Fibroblast of skin of back (primary cell): Measurements from ENCODE around the gene HSD17B2.

Experiments used
- DNase-seq: peaks from one replicate; pipeline ENCODE4 v3.0.0-alpha.2; 2013

The HSD17B2 gene

DNA sequence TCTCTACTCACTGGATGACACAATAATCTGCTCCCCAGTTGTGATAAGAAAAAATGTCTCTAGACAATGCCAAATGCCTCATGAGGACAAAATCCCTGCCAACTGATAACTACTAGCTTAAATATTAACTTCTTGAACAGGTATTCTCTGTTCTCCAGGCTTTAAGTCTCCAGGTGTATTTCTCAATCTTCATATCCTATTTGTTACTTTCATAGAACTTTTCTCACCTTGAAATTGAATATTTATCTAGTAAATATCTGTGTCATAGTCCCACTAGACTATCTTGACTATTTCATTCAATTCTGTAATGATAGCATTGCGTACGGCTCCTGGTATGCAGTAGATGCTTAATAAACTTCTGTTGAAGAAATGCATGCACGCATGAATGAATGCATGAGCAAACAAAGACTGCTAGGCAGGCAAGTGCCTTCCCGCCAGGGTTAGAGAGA lies 15.9 kb downstream of the HSD17B2 start:
- DNase-seq: no peak

DNA sequence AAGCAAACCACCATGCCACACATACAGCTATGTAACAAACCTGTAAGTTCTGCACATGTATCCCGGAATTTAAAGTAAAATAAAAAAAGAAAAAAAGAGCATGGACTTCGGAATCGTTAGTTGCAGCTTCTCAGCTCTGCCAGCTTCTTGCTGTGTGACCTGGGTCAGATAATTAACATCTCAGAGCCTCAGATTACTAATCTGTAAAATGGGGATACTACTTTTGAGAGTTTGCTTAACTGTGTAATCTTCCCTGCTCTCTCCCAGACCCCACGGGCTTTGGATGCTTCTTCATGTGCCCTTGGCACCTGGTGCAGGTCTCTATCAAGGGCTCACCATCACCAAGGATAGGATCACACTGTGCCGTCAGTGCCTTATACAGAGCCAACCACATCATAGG lies 16.6 kb downstream of the HSD17B2 start:
- no peak for DNase-seq

DNA sequence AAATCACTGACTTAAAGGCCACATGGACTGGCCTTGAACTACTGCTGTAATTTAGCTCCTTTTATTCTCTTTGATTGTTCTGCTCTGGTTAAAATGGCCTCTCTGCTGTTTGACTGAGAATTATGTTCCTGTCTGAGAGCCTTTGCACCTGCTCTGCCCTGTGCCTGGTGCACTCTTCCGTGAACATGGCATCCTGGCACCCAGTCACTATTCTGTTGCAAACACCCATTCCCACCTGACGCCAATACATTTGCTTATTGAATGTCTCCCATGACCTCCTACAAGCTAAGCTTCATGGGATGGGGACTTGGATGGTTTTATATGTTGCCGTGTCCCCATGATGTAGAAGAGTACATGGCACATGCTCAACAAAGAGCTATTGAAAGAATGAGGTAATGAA lies 20.1 kb downstream of the HSD17B2 start:
- no peak for DNase-seq

DNA sequence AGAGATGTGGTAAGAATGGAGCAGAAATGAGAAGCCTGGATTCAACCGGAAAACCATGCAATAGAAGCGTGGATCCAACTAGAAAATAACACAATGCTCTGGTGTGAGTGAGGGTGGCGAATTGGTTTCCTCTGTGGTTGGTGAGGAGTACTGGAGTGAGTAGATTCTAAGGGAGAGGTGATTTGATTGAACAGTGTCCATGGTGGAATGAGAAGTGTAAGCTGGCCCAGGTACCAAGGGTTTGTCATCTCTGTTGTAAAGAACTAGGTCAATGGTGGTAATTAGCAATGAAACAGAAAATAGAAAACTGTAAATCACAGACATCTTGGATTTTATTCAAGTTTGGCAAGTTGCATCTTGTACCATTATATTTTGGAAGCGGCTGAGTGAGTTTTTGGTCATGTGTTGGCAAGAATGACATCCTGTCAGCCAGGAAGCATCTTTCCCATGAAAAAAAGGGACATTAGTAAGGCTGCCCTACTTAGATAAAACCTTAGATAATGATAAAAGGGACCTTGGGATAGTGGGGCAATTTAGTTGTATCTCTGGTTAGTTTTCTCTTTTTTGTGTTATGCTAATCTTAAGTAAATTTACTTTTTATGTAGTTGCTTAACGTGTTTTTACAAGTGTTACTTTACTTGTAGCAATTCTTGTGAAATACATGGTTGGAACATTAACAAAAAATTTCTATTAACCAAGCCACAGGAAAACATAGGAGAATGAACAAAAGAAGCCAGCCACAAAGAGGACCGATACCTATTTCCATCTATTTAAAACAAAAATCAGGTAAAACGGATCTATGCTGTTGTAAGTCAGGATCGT lies 20.9 kb downstream of the HSD17B2 start:
- DNase-seq: no peak

DNA sequence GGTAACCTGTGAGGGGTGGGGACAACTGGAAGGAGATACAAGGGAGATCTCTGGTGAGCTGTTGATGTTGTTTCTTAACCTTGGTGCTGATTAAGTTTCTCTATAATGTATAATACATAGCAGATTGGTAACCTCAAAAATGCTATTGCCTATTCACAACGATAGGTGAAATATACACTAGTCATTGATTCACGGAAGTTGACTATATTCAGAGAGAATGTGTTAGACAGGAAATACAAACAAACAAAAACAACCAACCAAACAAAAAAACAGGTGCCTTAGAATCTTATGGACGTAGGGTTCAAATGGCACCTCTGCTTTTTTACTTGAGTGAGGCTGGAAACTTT lies 21.5 kb downstream of the HSD17B2 start:
- no peak for DNase-seq

DNA sequence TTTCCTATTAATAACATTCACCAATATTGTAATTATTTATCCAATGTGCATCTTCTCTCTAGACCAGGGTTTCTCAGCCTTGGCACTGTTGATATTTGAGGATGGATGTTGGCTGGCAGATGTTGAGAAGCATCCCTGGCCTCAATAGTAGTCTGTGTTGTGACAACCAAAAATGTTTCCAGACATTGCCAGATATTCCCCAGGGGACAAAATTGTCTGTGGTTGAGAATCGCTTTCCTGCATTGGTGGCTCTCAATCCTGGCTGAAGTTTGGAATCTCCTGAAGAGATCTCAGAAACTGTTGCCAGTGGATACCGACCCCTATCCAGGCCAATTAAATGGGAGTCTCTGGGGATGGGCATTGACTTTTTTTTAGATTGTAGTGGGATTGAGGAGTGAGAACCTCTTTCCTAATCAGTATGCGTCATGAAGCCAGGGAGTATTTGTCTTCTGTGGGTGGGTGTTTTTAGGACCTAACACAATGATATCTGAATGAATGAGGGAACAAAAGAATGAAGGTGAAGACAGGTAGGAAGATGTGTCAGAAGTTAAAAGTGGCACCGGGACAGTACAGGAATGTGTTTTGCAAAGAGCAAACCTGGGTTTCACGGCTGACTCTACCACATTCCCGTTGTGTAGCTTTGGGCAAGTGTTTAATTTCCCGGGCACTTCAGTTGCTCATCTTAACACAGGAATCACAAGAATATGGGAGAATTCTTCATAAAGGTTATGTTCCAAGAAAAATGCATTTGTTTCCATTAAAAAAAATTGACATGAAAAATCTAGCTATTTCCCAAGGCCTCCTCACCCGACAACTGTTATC lies 24.3 kb downstream of the HSD17B2 start:
- DNase-seq: peak; percentile 9

DNA sequence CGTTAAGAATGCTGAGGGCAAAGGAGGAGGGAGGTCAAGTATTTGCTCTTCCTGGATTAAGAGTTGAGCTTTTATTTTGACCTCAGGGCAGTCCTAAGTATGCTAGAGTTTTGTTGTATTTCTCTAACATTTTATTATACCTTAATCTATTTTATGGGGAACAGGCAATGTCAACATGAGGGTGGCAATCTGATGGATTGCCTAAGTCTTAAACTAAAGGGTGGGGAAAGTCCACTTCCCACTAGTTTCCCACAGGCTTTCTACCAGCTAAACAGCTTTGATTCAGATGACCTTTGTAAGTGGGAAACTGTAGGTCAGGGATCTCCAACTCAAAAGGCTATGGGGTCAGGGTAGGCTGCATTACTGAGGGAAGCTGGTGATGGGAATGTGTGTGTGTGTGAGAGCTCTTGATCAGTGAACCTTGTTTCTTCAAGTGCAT lies 24.9 kb downstream of the HSD17B2 start:
- DNase-seq: no peak

DNA sequence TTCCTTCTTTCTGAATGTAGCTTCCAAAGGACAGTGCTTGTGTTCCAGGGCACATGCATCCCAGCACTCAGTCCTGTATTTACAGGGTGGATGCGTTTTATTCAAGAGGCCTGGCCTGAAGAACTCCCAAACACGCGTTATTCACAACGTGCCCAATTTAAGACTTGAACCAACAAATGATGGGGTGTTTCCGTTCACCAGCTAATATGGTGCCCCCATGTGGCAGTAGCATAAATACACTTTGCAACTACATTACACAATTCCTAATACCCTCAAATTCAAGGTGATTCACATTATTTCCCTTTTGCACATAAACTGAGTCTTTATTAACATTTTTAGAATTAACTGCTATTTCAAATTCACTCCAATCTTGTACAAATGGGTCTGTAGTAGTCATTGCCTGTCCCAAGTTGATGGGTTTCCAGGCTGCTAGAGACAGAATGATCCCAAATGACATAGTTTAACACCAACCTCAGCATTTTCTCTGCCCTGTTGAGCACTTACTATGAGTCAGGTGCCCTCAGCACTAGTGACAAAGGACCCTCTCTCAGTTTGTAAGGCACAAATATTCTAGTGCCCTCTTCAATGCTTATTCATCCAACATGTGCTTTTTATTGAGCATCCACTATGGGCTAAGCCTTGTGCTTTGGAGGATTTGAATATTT lies 26.9 kb downstream of the HSD17B2 start:
- DNase-seq: peak; percentile 25

DNA sequence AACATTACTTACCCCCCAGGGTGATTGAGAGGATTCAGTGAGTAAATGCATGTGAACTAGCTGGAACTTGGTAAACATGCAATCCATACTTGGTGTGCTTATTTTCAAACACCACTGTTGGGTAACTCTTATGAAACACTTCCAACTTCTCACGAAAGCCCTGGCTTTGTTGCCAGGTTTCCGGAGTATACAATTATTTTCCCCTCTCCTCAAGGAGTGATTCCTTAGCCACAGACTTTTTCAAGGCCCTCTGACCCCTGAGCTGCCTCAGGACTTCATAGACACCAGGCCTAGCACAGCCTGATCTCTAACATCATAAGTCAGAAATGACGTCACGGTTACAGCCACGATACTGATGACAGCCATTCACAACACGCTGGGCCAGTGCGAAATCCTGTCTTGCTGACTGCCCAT lies 27.6 kb downstream of the HSD17B2 start:
- DNase-seq: no peak

DNA sequence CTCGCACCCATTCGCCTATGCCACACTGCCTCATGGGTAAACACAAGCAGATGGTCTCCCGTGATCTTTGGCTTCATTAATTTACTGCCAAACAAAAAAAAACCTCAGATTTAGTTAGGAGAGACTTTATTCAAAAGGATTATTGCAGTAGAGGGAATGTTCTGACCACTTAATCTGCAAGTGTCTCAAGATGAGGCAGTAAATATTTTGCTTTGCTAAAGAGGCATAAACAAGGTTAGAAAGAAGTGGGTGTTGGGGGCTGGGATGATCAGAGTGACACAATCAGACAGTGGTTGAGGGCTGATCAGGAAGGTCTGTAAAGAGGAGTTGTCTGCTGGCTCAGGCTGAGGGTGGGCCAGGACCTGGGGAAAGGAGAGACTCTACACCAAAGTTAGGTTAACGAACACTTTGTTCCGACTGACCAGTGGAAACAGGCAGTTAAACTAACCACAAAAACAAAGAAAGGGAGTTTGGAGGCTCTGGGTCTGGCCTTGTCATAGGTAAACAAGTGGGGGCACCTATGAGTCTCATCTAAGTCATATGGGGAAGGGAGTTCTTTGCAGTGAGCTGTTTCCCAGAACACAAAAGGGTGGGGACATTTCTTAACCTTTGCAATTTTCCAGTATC lies 28.5 kb downstream of the HSD17B2 start:
- no peak for DNase-seq

DNA sequence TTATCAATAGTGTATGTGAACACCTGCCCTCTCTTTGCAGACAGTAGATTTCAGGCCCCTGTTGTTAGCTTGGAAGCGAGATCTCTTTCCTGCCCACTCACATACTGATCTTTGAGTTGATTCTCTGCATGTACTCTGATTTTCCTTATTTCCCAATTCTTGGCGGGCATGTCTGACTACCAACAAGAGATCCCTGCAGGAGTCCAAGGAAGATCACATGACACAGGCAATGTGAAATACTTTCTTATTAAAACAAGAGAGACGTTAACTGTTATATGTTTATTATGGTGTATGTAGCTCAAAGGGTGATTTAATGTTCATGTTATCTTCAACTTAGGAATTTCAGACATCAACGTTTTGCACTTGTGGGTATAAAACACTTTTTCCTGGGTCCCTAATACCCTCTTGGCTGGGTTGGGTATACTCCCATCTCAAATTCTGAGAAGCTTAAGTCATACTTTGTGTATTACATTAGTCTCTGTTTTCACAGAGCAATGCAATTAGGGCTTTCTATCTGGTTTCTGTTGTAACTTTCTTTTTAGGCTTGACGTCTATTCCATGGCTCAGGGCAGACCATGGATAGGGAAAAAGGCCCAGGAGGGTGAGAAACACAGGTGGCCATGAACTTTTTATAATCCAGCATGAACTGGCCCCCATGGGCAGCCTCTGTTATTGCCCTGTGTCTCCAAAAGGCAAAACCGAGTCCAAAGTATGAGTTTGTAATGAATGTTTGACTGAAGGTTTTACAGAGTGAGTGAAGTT lies 32.2 kb downstream of the HSD17B2 start:
- DNase-seq: no peak

DNA sequence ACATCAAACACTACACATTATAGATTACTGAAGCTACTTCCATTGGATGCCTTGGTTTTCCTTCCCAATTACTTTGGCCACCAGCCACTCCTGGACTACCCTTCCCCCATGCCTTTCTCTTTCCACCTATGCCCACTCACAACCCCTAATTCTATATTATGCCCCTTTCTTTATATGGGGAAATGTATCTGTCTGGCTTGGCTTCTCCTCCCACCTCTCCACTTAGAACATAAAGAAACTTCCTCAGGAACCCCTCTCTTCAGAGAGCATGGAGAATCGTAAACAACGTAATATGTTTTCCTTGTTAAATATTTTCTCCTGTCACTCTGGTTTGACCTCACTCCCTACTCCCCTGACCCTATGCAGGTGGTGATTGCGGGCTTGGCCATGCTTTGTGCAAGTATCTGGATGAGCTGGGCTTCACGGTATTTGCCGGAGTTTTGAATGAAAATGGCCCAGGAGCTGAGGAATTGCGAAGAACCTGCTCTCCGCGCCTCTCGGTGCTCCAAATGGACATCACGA lies 32.8 kb downstream of the HSD17B2 start:
- DNase-seq: no peak

DNA sequence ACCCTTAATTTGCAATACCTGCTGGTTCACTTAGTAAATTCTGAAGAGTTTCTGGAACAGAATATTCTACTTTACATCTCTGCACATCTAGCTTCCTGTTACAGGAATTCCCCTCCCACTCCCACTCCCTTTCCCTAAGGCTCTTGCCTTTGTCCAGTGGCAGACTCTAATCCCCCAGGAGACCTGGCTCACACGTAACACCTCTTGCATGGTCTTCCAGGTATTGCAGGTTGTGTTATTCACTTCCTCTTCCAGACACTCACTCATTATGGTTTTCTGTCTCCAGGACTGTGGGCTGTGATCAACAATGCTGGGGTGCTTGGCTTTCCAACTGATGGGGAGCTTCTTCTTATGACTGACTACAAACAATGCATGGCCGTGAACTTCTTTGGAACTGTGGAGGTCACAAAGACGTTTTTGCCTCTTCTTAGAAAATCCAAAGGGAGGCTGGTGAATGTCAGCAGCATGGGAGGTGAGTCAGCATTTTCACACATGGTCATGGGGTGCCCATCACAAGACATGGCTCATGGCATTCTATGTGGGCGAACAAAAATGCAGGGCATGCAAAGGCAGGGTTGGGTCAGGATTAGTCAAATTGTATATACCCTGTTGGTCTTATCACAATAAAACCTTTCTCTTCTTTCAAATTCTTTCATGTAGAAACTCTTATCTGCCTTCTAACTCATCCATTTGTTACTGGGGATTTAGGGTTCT lies 35.8 kb downstream of the HSD17B2 start:
- peak; percentile 47 for DNase-seq

DNA sequence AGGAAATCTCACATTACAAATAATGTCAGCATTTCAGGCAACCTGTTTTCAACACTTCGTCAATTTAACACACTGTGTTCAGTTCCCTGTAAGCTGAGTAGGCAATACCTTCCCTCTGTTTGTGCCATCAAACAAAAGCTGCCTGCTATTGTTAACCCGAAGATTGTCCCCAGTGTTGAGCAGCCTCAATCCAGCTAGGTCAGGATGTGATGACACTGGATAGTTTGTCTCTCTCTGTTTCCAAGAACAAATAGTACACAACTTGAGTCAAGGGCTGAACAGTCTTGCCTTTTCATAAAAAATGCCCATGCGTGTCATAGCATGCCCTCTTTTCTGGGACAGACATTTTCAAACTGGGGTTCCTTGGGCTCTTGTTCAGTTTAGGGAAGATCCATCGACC lies 36.4 kb downstream of the HSD17B2 start:
- no peak for DNase-seq

DNA sequence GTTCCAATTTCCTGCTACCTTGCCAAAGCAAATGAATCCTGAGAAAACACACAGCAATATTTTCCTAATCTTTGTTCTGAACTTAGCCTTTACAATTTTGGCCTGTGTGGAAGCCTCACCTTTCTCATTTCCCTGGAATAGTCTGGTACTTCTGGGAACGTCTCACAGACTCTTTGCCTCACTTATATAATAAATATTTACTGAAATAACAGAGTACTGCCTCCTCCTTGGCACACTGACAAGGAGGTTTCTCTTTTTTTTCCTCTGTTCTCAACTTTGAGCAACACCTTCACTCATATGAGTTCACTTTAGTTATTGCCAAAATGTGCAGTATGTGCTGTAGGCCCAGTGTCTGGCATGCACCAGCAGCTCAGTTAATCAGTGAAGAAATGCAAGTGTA lies 37.3 kb downstream of the HSD17B2 start:
- no peak for DNase-seq

DNA sequence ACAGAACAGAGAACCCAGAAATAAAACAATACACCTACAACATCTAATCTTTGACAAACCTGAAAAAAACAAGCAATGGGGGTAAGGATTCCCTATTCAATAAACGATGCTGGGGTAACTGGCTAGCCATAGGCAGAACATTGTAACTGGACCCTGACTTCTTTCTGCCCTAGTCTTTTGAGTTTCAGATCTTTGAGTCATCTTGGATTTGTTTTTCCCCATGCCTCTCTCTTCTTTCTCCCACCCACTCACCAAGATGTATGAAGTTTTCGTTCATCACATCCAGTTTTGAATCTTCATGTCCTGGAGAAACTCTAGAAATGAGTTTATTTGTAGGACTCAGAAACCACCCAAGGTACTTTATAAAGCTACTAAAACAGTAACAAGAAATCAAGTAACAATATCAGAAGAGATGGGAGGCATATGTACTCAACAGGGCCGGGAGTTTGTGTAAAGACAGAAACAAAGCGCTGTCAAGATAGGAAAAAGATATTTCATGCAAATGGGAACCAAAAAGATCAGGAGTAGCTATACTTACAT lies 39.0 kb downstream of the HSD17B2 start:
- DNase-seq: no peak

DNA sequence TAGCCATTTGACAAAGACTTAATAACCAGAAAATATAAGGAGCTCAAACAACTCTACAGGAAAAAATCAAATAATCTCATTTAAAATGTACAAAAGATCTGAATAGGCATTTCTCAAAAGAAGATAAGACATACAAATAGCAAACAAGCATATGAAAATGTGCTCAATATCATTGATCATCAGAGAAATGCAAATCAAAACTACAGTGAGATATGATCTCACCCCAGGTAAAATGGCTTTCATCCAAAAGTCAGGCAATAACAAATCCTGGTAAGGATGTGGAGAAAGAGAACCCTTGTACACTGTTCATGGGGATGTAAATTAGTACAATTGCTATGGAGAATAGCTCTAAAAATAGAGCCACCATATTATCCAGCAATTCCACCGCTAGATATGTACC lies 43.1 kb downstream of the HSD17B2 start:
- no peak for DNase-seq

DNA sequence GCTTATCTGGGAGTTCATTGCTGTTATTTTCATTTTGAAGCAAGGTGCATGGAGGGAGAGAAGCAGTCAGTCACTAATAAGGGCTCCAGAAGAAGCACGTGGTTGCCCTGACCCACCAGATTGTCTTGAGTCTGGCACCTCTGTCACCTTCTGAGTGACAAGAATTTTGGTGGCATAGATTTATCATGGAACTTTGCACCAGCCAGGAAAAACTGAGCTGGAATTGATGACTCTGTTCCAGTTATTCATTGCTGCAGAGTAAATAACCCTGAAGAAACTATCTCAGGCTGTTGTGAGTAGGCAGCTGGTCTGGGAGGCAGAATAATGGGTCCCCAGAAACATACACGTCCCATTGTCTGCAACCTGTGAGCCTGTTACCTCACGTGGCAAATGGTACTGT lies 44.8 kb downstream of the HSD17B2 start:
- no peak for DNase-seq

DNA sequence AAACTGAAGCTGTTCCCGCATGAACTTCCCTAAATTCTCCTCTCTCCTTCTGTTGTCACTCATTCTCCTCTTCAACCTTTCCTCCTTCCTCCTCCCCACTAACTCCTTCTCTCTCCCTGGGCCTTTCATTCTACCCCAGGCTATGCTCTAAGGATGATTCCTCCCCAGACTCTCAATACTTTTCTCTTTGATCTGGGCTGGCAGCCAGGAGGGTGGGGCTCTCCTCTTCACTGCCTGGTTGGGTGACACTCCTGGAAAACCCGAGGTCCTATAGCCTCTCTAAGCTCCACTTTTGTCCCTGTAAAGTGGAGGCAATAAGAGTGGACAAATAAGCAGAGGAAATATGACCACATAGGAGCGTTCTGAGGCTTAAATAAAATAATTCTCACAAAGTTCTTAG lies 46.2 kb downstream of the HSD17B2 start:
- DNase-seq: no peak

DNA sequence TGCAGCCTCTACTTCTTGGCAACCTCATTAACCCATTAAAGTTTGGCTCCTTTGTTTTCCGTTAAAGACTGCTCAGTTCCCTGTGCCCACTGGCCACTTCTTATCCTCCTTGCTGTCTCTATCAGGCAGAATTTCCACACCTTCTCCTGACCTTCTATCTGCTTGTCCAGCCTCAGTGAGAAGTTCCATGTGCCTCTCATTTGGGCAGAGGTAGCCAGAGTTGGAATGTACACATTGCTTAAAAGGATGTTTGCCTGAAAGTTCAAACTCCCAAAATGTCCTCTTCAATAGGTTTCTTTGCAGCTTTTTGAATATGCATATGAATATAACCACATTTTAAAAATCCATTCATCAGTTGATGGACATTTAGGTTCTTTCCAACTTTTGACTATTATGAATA lies 47.0 kb downstream of the HSD17B2 start:
- DNase-seq: no peak
